Activated naive CD8-positive, alpha-beta T cell treated with anti-CD3 and anti-CD28 coated beads, Interleukin-2, amount 10 ng/mL, durations not matched to agents 7 days and 5 days (primary cell): ENCODE results near the gene SLC12A2. TPM values are rescaled to one million over a fixed set of nuclear protein-coding genes. Genes with fewer than 3 reads are reported as not detected.

Source experiments
- ATAC-seq: fragments of 150-1000 bp; cut with Tn5 transposase; one replicate; pipeline ENCODE4 v1.10.0; 2021; ENCODE audit warnings: low read depth, moderate library complexity
- POLR2A ChIA-PET: fragments of 350-600 bp; sonication (Branson Sonifier 250); formaldehyde crosslinking; loops from one replicate; lab custom pipeline; 2021; ENCODE audit warnings: antibody characterized with exemption; lab: Charles Lee
- DNase-seq: peaks from one replicate; pipeline ENCODE4 v3.0.0; 2021
- H3K27ac Mint-ChIP-seq: one replicate; pipeline ENCODE4 v1.8.0; 2022; ENCODE audit warnings: mild to moderate bottlenecking, mixed read lengths
- H3K27me3 Mint-ChIP-seq: one replicate; pipeline ENCODE4 v1.8.0; 2022; ENCODE audit warnings: mild to moderate bottlenecking, moderate library complexity, mixed read lengths
- H3K36me3 Mint-ChIP-seq: one replicate; pipeline ENCODE4 v1.8.0; 2021; ENCODE audit warnings: mild to moderate bottlenecking, mixed read lengths
- H3K4me1 Mint-ChIP-seq: one replicate; pipeline ENCODE4 v1.8.0; 2021; ENCODE audit warnings: mixed read lengths
- H3K4me3 Mint-ChIP-seq: one replicate; pipeline ENCODE4 v1.8.0; 2022; ENCODE audit warnings: mild to moderate bottlenecking, moderate library complexity, mixed read lengths
- H3K9me3 Mint-ChIP-seq: one replicate; pipeline ENCODE4 v1.8.0; 2021; ENCODE audit warnings: mixed read lengths
- total RNA-seq, 2 experiments: library from RNA; stranded (reverse); gene quantifications; one replicate each; pipeline ENCODE4 v1.2.3, GENCODE V29; 2021

The SLC12A2 gene
- total RNA-seq, 2 experiments from 2014 or later: 11.5 to 14.5 TPM

DNA sequence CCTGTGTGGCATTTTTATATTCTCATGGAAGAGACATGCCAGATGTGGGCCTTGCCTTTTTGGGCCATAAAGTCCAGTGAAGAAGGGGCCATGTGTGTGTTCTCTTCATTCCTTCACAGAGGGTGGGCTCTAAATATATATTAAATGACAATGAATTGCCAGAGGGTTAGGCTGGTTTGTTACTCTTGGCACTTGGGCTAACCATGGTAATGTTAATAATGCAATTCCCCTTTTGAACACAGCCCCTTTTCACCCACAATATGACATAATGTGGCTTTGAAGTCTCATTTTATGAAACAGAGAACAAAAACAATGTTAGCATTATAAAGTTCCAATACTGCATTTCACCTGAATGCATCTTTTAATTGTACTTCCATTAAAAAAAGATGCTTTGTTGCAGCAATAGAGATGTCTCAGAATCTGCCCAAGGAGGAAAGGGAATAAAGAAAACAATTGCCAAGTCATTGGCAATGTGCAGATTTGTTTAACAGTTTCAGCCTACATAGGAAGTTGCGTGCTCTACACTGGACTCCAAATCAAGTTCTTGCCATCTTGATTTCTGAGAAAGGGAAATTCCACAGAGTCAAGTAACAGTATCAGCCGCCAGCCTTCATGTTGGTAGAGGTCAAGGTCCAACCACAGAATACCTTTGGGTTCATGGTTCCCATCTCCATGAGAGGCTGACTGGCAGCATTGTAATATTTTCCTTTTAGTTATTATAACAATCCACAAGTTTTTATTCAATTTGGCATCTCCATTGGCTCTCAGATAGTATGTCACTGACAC lies 141.9 kb downstream of the SLC12A2 start:
- H3K4me3 Mint-ChIP-seq: no peak overlapping the region
- ATAC-seq (no peak), DNase-seq (no peak)
- H3K9me3 Mint-ChIP-seq: no peaks in the 10 kb centered on the region
- peaks cover 2% of the 10 kb centered on the region for H3K27me3 Mint-ChIP-seq
- POLR2A ChIA-PET: no interaction called here
- no peaks in the 10 kb centered on the region for H3K36me3 Mint-ChIP-seq
- H3K4me1 Mint-ChIP-seq: peaks cover 2% of the 10 kb centered on the region
- H3K27ac Mint-ChIP-seq: no peak overlapping the region

DNA sequence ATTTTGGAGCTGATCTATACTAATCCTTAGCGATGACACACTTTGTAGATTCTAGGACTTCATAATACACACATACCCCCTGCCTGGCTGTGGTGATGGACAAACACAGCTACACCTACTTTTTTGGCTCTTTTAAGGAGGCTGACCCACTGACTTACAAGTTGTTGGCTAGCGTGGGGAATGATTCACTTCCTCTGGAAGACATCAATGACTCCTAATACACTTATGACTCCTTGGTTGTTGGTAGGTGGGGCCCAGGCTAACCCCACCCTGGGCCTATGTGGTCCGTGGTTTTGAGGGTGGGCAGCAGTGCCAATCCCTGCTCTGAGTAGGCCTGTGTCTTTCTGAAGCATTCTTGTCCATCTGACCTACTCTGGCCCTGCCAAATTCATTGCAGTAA lies 144.4 kb downstream of the SLC12A2 start:
- Mint-ChIP-seq H3K27me3 (peaks cover 4% of the 10 kb centered on the region), H3K9me3 (no peaks in the 10 kb centered on the region), H3K4me1 (peaks cover 2% of the 10 kb centered on the region), H3K27ac (no peak overlapping the region), H3K4me3 (no peak overlapping the region), H3K36me3 (no peaks in the 10 kb centered on the region)
- ATAC-seq (no peak), DNase-seq (no peak)
- POLR2A ChIA-PET: no interaction called here

DNA sequence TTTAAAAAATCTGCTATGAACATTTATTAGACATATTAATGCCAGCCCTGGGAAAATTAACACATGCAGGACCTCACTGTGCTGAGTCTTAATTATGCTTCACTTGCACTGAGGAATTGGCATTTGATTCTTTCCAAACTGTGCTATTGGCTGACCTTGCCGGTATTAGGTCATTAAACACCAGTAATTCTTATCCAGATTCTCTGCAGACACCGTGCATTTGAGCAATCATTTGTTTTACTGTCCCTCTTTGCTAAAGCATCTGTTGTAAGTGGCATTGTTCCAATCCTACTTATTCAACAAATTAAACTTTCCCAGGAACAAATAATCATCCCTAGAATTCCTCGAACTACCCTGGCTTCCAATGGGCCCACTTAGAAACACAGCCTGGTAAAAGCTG lies 145.0 kb downstream of the SLC12A2 start:
- POLR2A ChIA-PET: no interaction called here
- Mint-ChIP-seq H3K27ac (no peak overlapping the region), H3K27me3 (peaks cover 2% of the 10 kb centered on the region), H3K4me1 (peaks cover 2% of the 10 kb centered on the region), H3K4me3 (no peak overlapping the region), H3K36me3 (no peaks in the 10 kb centered on the region), H3K9me3 (no peaks in the 10 kb centered on the region)
- ATAC-seq: no peak
- DNase-seq: no peak

DNA sequence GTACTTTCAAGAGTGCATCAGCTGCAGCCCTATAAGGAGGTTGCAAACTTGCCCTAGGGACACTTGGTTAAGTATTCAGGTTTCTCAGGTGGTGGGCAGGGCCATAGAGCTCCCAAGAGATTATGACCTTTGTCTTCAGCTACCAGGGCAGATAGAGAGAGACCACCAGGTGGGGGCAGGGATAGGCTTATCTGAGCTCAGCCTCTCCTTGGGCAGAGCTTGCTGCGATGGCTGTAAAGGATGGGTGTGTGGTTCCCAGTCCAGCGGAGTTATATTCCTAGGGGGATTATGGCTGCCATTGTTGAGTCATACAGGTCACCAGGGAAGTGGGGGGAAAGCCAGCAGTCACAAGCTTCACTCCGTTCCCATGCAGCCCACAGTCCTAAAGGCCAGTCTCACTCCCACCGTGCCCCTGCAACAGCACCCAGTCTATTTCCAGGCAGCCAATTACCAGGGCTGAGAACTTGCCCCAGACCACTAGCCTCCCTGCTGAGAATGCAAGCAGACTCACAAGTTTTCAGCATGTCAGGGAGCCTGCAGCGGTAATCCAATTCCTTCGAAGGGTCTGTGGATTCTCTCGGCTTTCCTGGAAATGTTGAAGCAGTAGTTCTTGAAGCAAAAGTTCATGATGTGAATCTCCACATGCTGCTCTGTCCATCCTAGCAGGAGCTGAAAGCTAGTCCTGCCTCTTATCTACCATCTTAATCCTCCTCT lies 151.5 kb downstream of the SLC12A2 start:
- Mint-ChIP-seq H3K9me3 (no peaks in the 10 kb centered on the region), H3K4me3 (no peak overlapping the region), H3K27ac (no peak overlapping the region), H3K36me3 (no peaks in the 10 kb centered on the region), H3K27me3 (peaks cover 8% of the 10 kb centered on the region), H3K4me1 (no peaks in the 10 kb centered on the region)
- no peak for ATAC-seq
- POLR2A ChIA-PET: no interaction called here
- DNase-seq: no peak

DNA sequence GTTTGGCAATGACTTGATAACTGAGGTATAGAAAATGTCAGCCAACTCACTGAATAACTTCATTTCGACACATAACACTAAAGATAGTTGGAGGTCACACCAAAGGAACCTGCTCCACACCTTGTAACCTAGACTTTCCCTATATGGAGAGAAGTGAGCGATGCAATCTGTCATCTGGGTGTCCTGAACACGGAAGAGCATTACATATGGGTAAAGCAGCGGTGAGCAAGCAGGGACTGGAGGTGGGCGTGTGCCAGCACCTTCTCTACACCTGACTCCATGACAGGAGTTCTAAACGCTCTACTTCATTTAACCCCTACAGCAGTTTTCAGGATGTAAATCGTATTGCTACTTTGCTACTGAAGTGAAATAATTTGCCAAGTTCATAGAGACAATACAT lies 152.8 kb downstream of the SLC12A2 start:
- no peak for DNase-seq
- H3K9me3 Mint-ChIP-seq: no peaks in the 10 kb centered on the region
- peaks cover 8% of the 10 kb centered on the region for H3K27me3 Mint-ChIP-seq
- POLR2A ChIA-PET: no interaction called here
- H3K4me3 Mint-ChIP-seq: no peak overlapping the region
- no peaks in the 10 kb centered on the region for H3K4me1 Mint-ChIP-seq
- H3K27ac Mint-ChIP-seq: no peak overlapping the region
- ATAC-seq: no peak
- H3K36me3 Mint-ChIP-seq: no peaks in the 10 kb centered on the region

DNA sequence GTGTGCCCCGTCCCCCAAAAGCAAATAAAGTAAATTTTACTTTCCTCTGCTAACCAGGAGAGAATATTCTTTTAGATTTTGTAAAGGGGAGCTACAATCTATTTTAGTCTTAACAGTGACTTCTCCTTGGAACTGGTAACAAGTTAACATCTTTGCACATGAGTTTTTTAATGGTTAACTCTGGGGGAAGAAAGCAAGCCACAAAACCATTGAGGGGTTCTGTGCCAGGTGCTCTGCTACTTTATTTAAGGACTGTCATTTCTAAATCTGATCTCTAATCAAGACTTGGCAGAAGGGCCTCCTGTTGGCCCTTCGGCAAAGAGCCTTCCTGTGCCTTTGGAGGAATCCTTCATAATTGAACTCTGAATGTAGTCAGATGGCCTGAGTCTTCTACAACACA lies 153.4 kb downstream of the SLC12A2 start:
- POLR2A ChIA-PET: no interaction called here
- peaks cover 6% of the 10 kb centered on the region for H3K27me3 Mint-ChIP-seq
- no peaks in the 10 kb centered on the region for H3K36me3 Mint-ChIP-seq
- H3K27ac Mint-ChIP-seq: no peak overlapping the region
- H3K4me3 Mint-ChIP-seq: no peak overlapping the region
- no peaks in the 10 kb centered on the region for H3K9me3 Mint-ChIP-seq
- no peak for DNase-seq
- no peak for ATAC-seq
- no peaks in the 10 kb centered on the region for H3K4me1 Mint-ChIP-seq

DNA sequence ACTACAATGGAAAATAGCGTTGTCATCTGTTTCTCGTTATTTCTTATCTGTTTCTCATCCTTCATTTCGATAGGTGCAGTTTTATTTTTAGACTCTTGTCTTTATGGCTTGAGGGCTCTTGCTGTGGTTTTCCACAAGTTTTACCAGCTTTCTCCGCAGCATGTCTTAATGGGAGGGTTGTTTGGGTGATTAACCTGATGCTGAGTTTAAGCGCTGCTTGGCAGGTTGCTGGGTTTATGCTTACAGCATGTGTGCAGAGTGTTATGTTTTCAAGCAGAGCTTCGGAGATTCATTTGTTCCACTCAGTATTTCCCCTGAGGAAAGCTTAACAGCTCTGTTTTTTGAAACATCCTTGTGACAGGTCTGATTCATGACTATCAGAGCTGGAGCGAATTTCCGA lies 154.0 kb downstream of the SLC12A2 start:
- DNase-seq (no peak), ATAC-seq (no peak)
- Mint-ChIP-seq H3K4me1 (no peaks in the 10 kb centered on the region), H3K27me3 (peaks cover 6% of the 10 kb centered on the region), H3K36me3 (no peaks in the 10 kb centered on the region), H3K9me3 (no peaks in the 10 kb centered on the region), H3K27ac (no peak overlapping the region), H3K4me3 (no peak overlapping the region)
- POLR2A ChIA-PET: no interaction called here
